Measurements from ENCODE around the gene GRIP2.

GRIP2 gene

DNA sequence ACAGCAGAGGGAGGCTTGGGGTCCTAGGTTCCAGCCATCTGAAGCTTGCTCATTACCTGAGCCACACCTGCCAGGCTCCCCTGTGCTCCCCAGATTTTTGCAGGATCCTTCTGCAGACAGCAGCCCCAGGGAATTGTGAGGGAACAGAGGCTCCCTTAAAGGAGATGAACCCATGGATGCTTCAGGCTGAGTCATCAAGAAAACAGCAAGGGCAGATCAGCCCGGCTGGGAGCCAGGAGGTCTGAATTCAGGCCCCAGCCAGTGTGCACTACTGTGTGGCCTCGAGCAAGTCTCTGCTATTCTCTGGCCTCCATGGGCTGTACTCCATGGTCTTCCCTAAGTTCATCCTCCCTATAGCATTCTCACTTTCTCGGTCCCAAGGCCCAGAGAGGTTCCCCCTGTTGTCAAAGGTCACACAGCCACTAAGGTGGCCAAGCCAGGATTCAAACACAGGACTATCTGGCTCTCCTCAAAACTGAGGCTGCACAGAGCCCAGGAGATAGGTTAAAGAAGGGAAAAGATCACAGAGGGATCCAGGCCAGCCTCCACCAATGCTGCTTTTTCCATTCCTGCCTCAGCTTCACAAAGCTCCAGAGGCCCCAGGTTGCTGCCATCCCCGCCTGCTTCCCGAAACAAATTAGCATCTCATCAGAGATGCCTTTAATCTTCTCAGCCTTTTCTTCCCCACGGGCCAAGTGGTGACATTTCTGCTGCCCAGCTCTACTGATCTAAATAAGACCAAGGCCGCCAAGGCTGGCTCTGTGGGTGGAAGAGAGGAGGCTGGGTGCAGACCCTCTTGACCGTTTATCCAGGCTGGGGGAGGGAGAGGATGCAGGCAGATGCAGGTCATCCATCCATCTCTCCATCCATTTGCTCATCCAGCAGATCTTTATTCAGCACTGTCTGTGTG lies 21.2 kb upstream of the GRIP2 start:
- DNase-seq (ENCODE audit: low read depth): peak; percentile 73

- DNase-seq (ENCODE audit: low read depth): no peak
Measured at GRCh38 chr3:14560110-14560509, 20.0 kb upstream of the GRIP2 start.

DNA sequence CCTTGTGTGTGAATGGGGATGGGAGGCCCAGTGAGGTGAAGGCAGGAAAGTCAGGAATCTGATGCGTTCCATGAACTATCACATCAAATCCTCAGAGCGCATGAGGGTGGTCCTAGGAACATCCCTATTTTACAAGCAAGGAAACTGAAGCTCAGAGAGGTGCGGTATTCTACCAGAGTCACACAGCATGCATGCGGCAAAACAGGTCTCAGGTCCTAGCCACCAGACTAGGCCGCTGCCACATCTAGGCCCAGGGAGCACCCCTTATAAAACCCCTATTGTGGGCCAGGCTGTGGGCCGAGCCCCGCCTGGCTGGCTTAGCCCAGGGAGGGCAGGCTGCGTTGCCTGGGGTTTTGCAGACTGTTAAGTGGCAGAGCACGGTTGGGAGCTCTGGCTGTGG lies 17.9 kb upstream of the GRIP2 start:
- no peak for DNase-seq (ENCODE audit: low read depth)

DNA sequence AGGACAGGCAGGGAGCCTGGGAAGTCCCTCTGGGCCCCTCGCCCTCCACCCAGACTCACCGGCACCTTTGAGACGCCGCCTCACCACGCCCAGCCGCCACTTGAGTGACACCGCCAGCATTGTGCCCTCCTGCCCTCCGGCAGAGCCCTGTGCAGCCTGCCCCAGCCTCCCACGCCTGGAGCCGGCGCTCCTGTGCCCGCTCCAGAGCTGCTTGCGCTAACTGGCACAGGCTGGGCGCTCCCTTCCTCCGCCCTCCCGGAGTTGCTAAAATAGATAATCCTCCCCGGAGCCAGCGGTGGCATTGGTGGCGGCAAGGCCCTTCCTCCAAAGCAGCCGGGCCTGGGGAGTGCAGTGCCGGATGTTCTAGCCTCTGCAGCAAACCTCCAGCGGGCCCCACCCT lies 15.7 kb upstream of the GRIP2 start:
- DNase-seq (ENCODE audit: low read depth): no peak

DNA sequence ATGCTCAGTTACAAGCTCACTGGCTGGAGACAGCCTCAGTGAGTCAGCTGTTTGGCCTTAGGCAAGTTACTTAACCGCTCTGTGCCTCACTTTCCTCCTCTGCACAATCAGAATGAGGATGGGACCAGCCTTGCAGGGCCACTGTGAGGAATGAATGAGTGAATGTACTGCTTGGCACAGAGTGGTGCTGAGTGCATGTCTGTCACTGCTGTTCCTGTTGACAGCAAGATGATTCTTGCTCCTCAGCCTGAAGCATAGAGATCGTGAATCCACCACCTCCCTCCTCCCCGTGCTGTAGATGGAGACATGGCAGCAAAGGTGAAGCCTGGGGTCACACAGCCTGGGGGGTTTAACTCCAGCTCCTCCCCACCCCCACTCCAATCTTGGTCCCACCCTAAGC lies 14.6 kb upstream of the GRIP2 start:
- DNase-seq (ENCODE audit: low read depth): no peak

GRCh38 chr3:14553871-14554270 lies 13.7 kb upstream of the GRIP2 start:
- no peak for DNase-seq (ENCODE audit: low read depth)

GRCh38 chr3:14552717-14553116 lies 12.6 kb upstream of the GRIP2 start:
- DNase-seq (ENCODE audit: low read depth): no peak

GRCh38 chr3:14552041-14552648 lies 12.0 kb upstream of the GRIP2 start:
- DNase-seq (ENCODE audit: low read depth): no peak

DNA sequence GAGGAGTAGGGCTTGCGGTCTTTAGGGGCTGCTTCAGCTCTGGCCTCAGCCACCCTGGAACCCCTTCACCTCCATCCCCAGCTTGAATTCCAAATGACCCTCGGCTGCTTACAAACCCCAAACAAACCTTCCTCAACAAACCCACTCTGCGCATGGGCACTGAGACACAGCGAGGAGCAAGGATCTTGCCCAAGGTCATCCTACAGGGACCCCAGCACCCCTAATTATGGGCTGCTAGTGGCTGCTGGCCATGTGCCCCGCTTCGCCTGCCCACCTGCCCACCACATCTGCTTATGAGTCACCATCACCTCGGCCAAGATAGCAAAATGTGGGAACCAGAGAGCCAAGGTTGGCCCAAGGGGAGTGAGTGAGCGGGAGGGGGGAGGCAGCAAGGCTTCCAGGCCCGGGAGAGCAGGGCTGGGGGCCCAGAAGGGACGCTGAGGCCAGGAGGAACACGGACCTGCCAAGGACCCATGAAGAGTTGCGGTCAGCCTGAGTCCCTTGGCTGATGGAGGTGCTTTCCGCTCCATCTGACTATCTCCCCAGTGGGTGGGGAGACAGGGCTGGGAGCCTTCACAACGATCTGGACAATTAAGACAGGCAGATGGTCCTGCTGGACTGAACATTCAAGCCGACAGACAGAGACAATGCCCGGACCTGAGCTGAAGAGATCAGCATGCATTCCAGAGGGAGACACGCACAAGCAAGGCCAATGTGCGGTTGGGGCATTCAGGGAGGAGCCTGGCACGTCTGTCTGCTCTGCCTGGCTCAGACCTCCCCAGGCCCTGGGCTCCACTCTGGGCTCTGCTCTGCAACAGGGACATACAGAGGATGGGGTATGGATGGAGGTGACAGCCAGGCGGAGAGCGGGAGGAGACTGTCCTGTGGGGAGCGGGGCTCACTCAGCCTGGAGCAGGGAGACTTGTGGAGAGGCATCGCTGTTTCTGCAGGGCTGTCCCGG lies 10.8 kb upstream of the GRIP2 start:
- peak; percentile 18 for DNase-seq (ENCODE audit: low read depth)

GRCh38 chr3:14550181-14550580 lies 10.0 kb upstream of the GRIP2 start:
- no peak for DNase-seq (ENCODE audit: low read depth)

DNA sequence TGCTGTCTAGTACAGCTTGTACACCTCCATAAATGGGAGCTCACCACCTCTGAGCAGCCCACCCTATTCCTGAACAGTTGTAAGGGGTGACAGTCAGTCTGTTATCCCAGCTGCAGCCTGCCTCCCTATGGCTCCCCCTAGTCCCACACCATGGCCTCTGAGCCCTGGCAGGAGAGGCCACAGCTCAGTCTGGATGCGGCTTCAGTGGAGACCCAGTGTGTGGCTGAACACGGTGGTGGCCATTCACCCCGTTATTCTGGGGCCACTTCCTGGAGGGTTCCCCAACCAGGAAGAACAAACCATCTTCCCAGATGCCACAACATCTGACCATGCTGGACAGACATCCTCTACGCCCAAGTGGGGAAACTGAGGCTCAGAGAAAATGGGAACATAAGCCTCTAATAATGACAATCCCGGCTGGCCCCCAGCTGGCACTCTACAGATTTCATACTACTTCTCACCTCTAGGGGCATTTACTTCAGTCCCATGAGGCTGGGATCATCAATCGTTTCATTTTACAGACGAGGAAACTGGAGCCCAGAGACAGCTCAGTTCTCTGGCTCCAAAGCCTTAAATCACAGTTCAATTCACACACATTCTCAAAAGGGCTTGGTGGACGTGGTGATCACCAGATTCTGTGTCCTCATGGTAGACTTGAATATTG lies 9.2 kb upstream of the GRIP2 start:
- DNase-seq (ENCODE audit: low read depth): peak; percentile 37

GRCh38 chr3:14548321-14548729 lies 8.2 kb upstream of the GRIP2 start:
- peak; percentile 72 for DNase-seq (ENCODE audit: low read depth)

- no peak for DNase-seq (ENCODE audit: low read depth)
Measured at GRCh38 chr3:14547693-14548092, 7.6 kb upstream of the GRIP2 start.

DNA sequence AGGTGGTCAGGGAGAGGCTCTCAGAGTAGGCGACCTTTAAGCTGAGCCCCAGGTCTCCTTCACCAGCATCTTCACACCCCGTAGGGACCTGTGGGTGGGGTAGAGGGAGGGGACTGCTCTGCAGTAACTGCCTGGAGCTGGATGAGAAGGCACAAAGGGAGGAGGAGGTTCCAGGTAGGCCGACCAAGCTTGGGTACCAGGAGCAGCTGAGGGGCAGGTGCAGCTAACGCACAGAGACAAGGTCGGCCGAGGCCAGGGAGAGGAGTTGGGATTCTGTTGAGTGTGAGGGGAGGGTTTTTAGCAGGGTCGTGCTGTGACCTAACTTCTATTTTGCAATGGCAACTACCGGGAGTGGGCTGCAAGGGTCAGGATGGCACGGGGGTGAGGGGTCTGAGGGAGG lies 5.9 kb upstream of the GRIP2 start:
- no peak for DNase-seq (ENCODE audit: low read depth)

- no peak for DNase-seq (ENCODE audit: low read depth)
Measured at GRCh38 chr3:14545251-14545635, 5.1 kb upstream of the GRIP2 start.

DNA sequence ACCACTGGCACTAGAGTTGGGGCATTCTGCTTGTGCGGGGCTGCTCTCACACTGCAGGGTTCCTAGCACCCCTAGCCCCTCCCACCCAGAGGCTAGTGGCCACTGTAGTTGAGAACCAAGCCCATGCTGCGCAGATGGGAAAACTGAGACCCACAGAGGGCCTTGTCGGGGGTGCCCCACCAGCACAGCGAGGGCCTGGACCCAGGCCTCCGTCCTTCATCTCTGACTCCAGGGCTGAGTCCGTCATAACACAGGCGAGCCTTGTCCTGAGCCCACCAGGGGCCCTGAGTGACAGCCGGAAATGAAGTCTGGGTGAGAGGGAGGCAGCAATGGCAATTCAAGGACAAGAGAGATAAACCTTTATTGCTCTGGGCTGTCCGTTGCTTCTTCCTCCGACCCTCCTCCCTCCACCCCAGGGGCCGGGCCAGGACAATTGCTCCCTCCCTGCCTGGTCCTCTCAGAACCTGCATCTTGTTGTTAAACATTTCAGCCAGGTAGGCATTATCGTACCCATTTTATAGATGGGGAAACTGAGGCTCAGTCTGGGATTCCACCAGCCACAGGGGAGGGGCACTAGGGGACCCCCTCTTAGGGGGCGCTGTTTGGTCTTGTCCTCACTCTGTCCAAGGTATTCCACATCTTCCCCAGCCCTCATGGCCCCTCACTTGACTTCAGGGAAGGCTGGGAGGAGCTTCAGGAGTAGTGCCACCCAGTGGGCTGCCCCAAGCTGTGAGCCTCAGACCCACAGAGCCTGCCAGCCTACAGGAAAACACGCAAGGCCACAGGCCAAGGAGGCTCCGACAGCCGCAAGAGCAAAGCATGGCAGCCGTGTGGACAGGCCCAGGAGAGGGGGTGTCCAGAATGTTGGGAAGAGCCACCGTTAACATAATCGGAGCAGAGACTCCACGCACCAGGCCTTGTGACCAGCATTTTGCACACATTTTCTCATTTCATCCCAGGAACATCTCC lies 4.4 kb upstream of the GRIP2 start:
- no peak for DNase-seq (ENCODE audit: low read depth)

DNA sequence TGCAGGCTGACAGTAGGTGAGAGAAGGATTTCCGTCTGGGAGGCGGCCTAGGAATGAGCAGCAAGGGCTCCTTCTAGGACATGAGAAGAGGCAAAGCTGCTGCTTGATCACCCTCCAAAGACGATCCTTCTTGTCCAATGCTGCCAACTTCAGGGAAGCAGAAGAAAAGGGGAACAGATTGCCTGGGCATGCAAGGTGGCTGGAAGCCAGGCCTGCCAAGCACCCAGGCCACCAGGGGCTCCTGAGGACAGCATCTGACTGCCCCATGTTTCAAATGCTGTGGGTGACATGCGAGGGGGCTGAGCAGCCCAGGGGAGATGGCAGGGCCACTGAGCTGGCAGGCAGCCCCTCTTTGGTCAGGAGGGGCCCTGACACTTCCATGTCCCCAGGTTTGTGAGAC lies 3.3 kb upstream of the GRIP2 start:
- DNase-seq (ENCODE audit: low read depth): no peak

- DNase-seq (ENCODE audit: low read depth): no peak
Measured at GRCh38 chr3:14542656-14543055, 2.5 kb upstream of the GRIP2 start.

- no peak for DNase-seq (ENCODE audit: low read depth)
Measured at GRCh38 chr3:14541646-14542045, 1.5 kb upstream of the GRIP2 start.

DNA sequence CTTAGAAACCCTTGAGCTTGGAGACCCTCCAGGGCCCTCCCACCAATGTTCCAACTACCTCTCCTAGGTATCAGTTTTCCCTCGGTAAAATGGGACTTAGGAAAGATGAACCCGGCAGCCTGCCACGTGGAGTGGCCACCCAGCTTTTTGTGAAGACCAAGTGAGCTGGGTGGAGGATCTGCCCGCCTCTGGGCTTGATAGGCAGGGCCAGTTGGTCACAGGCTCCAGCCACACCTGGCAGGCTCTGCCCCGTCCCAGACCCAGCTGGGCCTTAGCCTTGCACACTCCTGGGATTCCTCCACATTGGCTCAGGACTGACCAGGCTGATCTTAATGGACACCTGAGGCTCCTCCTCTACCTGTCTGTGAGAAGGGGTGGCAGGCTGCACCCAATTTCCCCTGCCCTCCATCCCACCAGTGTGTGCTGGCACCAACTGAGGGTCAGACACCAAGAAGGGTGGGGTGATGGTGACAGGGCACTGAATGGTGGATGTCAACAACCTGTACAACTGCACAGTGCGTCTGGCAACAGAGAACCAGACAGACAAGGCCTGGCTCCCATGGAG lies 761 bp upstream of the GRIP2 start:
- DNase-seq (ENCODE audit: low read depth): no peak

DNA sequence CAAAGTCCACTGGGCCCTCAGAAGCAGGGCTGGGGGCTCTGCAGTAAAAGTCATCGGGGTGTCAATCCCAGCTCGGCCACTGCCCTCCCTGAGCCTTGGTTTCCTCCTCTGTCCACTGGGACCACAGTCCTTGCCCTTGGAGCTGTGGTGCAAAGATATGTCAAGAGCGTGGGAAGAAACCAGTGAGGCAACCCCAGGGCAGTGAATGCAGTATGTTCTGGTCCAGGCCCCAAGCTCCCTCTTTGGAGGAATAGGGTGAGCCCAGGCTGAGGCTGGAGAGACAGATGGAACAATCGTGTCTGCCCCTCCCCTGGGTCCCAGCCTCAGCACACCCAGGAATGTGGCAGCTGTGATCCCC lies 779 bp downstream of the GRIP2 start:
- DNase-seq (ENCODE audit: low read depth): no peak
